ENCODE measurements around the gene EGLN3.

EGLN3 gene

GRCh38 chr14:33932033-33932432, 18.8 kb downstream of the EGLN3 start:
- Histone ChIP-seq H3K4me2 (ENCODE audit: low read length) (no peak overlapping the region), H3K27ac (ENCODE audit: low read depth, low read length, poor library complexity, severe bottlenecking) (no peak overlapping the region), H2AFZ (ENCODE audit: low read length) (no peak overlapping the region), H4K20me1 (ENCODE audit: insufficient read depth, low read length) (no peaks in the 10 kb centered on the region), H3F3A (ENCODE audit: insufficient read depth, low read length) (no peaks in the 10 kb centered on the region), H3K79me2 (ENCODE audit: insufficient read depth, low read length) (no peaks in the 10 kb centered on the region), H3K36me3 (ENCODE audit: insufficient read depth, low read length) (no peaks in the 10 kb centered on the region), H3K9ac (ENCODE audit: low read length) (no peak overlapping the region), H3K4me3 (ENCODE audit: low read depth, low read length, poor library complexity, severe bottlenecking) (no peak overlapping the region), H3K27me3 (ENCODE audit: insufficient read depth, low read length) (no peaks in the 10 kb centered on the region; the same call in 1 of the 2 replicates), H3K4me1 (ENCODE audit: insufficient read depth, low read length, severe bottlenecking) (no peaks in the 10 kb centered on the region), H3K9me3 (ENCODE audit: low read length) (no peaks in the 10 kb centered on the region), H3K9me2 (ENCODE audit: low read depth, low read length) (no peaks in the 10 kb centered on the region)
- TF ChIP-seq CTCF (IDR thresholded peaks at IDR 0.05; ENCODE audit: low read length) (no peak), EZH2 (IDR thresholded peaks at IDR 0.05; ENCODE audit: borderline replicate concordance, low read length) (no peak)

- Histone ChIP-seq H3K4me1 (ENCODE audit: insufficient read depth, low read length, severe bottlenecking) (no peaks in the 10 kb centered on the region), H3K4me2 (ENCODE audit: low read length) (no peak overlapping the region), H4K20me1 (ENCODE audit: insufficient read depth, low read length) (no peaks in the 10 kb centered on the region), H3K4me3 (ENCODE audit: low read depth, low read length, poor library complexity, severe bottlenecking) (no peak overlapping the region), H3K27me3 (ENCODE audit: insufficient read depth, low read length) (no peaks in the 10 kb centered on the region; the same call in 1 of the 2 replicates), H3K9ac (ENCODE audit: low read length) (no peak overlapping the region), H3F3A (ENCODE audit: insufficient read depth, low read length) (no peaks in the 10 kb centered on the region), H3K79me2 (ENCODE audit: insufficient read depth, low read length) (no peaks in the 10 kb centered on the region), H3K36me3 (ENCODE audit: insufficient read depth, low read length) (no peaks in the 10 kb centered on the region), H2AFZ (ENCODE audit: low read length) (no peak overlapping the region), H3K9me3 (ENCODE audit: low read length) (no peaks in the 10 kb centered on the region), H3K9me2 (ENCODE audit: low read depth, low read length) (no peaks in the 10 kb centered on the region), H3K27ac (ENCODE audit: low read depth, low read length, poor library complexity, severe bottlenecking) (no peak overlapping the region)
- TF ChIP-seq CTCF (IDR thresholded peaks at IDR 0.05; ENCODE audit: low read length) (no peak), EZH2 (IDR thresholded peaks at IDR 0.05; ENCODE audit: borderline replicate concordance, low read length) (no peak)
Observed at GRCh38 chr14:33931461-33931860, 19.4 kb downstream of the EGLN3 start.

- H3K4me3 ChIP-seq (ENCODE audit: low read depth, low read length, poor library complexity, severe bottlenecking): no peak overlapping the region
- H3K4me1 ChIP-seq (ENCODE audit: insufficient read depth, low read length, severe bottlenecking): no peaks in the 10 kb centered on the region
- no peaks in the 10 kb centered on the region for H3F3A ChIP-seq (ENCODE audit: insufficient read depth, low read length)
- no peaks in the 10 kb centered on the region for H3K79me2 ChIP-seq (ENCODE audit: insufficient read depth, low read length)
- H2AFZ ChIP-seq (ENCODE audit: low read length): no peak overlapping the region
- H3K4me2 ChIP-seq (ENCODE audit: low read length): no peak overlapping the region
- H4K20me1 ChIP-seq (ENCODE audit: insufficient read depth, low read length): no peaks in the 10 kb centered on the region
- H3K9me2 ChIP-seq (ENCODE audit: low read depth, low read length): no peaks in the 10 kb centered on the region
- H3K27me3 ChIP-seq (ENCODE audit: insufficient read depth, low read length): no peaks in the 10 kb centered on the region; the same call in 1 of the 2 replicates
- TF ChIP-seq EZH2 (IDR thresholded peaks at IDR 0.05; ENCODE audit: borderline replicate concordance, low read length) (no peak), CTCF (IDR thresholded peaks at IDR 0.05; ENCODE audit: low read length) (no peak)
- H3K9me3 ChIP-seq (ENCODE audit: low read length): no peaks in the 10 kb centered on the region
- H3K27ac ChIP-seq (ENCODE audit: low read depth, low read length, poor library complexity, severe bottlenecking): no peak overlapping the region
- H3K9ac ChIP-seq (ENCODE audit: low read length): no peak overlapping the region
- no peaks in the 10 kb centered on the region for H3K36me3 ChIP-seq (ENCODE audit: insufficient read depth, low read length)
Observed at GRCh38 chr14:33930439-33930838, 20.4 kb downstream of the EGLN3 start.

All from OCI-LY1 (cell line).